ENCODE data around the gene NIM1K. TPM values are rescaled to one million over a fixed set of nuclear protein-coding genes. Genes with fewer than 3 reads are reported as not detected.
A peak's percentile ranks its signal among the peaks of the same experiment; 100 is the strongest.

Gene NIM1K
- total RNA-seq, 5 donors from 2014 or later (not counting 1 experiment from before 2014, with no cell fraction given), result 0.41 to 0.89 (median 0.73) TPM; not detected in 1

- H3K9me3 ChIP-seq, result no peaks in the 10 kb centered on the region
- Mint-ChIP-seq H3K9me3 (no peaks in the 10 kb centered on the region), H3K36me3 (peaks cover 7% of the 10 kb centered on the region), H3K27ac (no peak overlapping the region), H3K4me1 (peaks cover 17 to 28% (median 27%) of the 10 kb centered on the region in 3 donors), H3K27me3 (peaks cover 15 to 21% of the 10 kb centered on the region in 2 donors), H3K4me3 (peak overlapping the region; percentile 79 to 87 (median 81))
- H3K27me3 ChIP-seq (replicated peaks in 1 of 2; ENCODE audit: control insufficient read depth in 2 of 2, extremely low read depth in 1 of 2, insufficient read depth in 2 of 2, low read length in 1 of 2), result peaks cover 0 to 20% of the 10 kb centered on the region in 2 experiments
- WGBS (ENCODE audit: insufficient coverage), result 5% methylated on average over 40 of the region's 49 CpGs
- ATAC-seq (replicated peaks in 1 of 4) (peak; percentile 40 to 53 (median 51)), DNase-seq (peak in 16 of 35 experiments; percentile 1 to 31 (median 8))
- H3K4me3 ChIP-seq (ENCODE audit: control insufficient read depth in 1 of 2, extremely low read depth in 1 of 2, low read length in 1 of 2), result peak overlapping the region; percentile 45 to 68
- ChIA-PET POLR2A (interaction anchor here (0.6 to 1.0 kb wide), 3 partner anchors 72 to 244 kb away, joined by 3 to 8 read pairs (median 5); partner anchors contain the start of gene ZNF131 (in 1 of the 2)), CTCF (interaction anchor here in 1 of 2 donors (0.7 kb wide), 1 partner anchor 243 kb away, joined by 3 read pairs; no protein-coding TSS in a partner anchor)
- H3K4me1 ChIP-seq (ENCODE audit: control insufficient read depth in 1 of 2, extremely low read depth in 1 of 2, insufficient read depth in 2 of 2, low read length in 2 of 2), result peaks cover 0 to 21% of the 10 kb centered on the region in 2 experiments
- H3K27ac ChIP-seq (ENCODE audit: low read length), result no peak overlapping the region
- H3K36me3 ChIP-seq (ENCODE audit: control insufficient read depth in 2 of 2, extremely low read depth in 1 of 2, insufficient read depth in 1 of 2, low read length in 1 of 2), result no peaks in the 10 kb centered on the region
These were observed 644 bp downstream of the NIM1K start for GRCh38 chr5:43192558-43193180.

- ChIA-PET POLR2A (interaction anchor here (0.6 to 1.0 kb wide), 7 partner anchors 7 to 244 kb away, joined by 3 to 12 read pairs (median 5); partner anchors contain the start of genes HMGCS1 (in 1 of the 2) and ZNF131 (in 1 of the 2)), CTCF (interaction anchor here (0.6 to 0.8 kb wide), 3 partner anchors 72 to 243 kb away, joined by 3 to 9 read pairs (median 3); no protein-coding TSS in a partner anchor)
- DNase-seq (peak in 8 of 35 experiments; percentile 4 to 63 (median 17)), ATAC-seq (replicated peaks in 1 of 4) (peak; percentile 50 to 84 (median 54))
- Histone ChIP-seq H3K4me1 (ENCODE audit: control insufficient read depth in 1 of 2, extremely low read depth in 1 of 2, insufficient read depth in 2 of 2, low read length in 2 of 2) (peaks cover 0 to 21% of the 10 kb centered on the region in 2 experiments), H3K4me3 (ENCODE audit: control insufficient read depth in 1 of 2, extremely low read depth in 1 of 2, low read length in 1 of 2) (peak overlapping the region; percentile 45 to 68), H3K9me3 (no peaks in the 10 kb centered on the region), H3K27me3 (replicated peaks in 1 of 2; ENCODE audit: control insufficient read depth in 2 of 2, extremely low read depth in 1 of 2, insufficient read depth in 2 of 2, low read length in 1 of 2) (peaks cover 0 to 20% of the 10 kb centered on the region in 2 experiments), H3K27ac (ENCODE audit: low read length) (no peak overlapping the region), H3K36me3 (ENCODE audit: control insufficient read depth in 2 of 2, extremely low read depth in 1 of 2, insufficient read depth in 1 of 2, low read length in 1 of 2) (no peaks in the 10 kb centered on the region)
- H3K9me3 Mint-ChIP-seq, result no peaks in the 10 kb centered on the region
- H3K27me3 Mint-ChIP-seq, result peaks cover 15 to 21% of the 10 kb centered on the region in 2 donors
- H3K27ac Mint-ChIP-seq, result no peak overlapping the region
- peaks cover under 1% of the 10 kb centered on the region for H3K36me3 Mint-ChIP-seq
- peaks cover 17 to 28% (median 27%) of the 10 kb centered on the region in 3 donors for H3K4me1 Mint-ChIP-seq
- 12% methylated on average over 3 of the region's 12 CpGs for WGBS (ENCODE audit: insufficient coverage)
- peak overlapping the region; percentile 79 to 87 (median 81) for H3K4me3 Mint-ChIP-seq
These were observed 1.3 kb downstream of the NIM1K start for GRCh38 chr5:43193181-43193893.

- H3K27me3 ChIP-seq (replicated peaks in 1 of 2; ENCODE audit: control insufficient read depth in 2 of 2, extremely low read depth in 1 of 2, insufficient read depth in 2 of 2, low read length in 1 of 2), result peaks cover 0 to 20% of the 10 kb centered on the region in 2 experiments
- peak overlapping the region; percentile 79 to 87 (median 81) for H3K4me3 Mint-ChIP-seq
- H3K36me3 Mint-ChIP-seq, result no peaks in the 10 kb centered on the region
- H3K36me3 ChIP-seq (ENCODE audit: control insufficient read depth in 2 of 2, extremely low read depth in 1 of 2, insufficient read depth in 1 of 2, low read length in 1 of 2), result no peaks in the 10 kb centered on the region
- H3K9me3 Mint-ChIP-seq, result no peaks in the 10 kb centered on the region
- no peak overlapping the region for H3K27ac Mint-ChIP-seq
- H3K4me1 ChIP-seq (ENCODE audit: control insufficient read depth in 1 of 2, extremely low read depth in 1 of 2, insufficient read depth in 2 of 2, low read length in 2 of 2), result peaks cover 0 to 21% of the 10 kb centered on the region in 2 experiments
- H3K9me3 ChIP-seq, result no peaks in the 10 kb centered on the region
- H3K27ac ChIP-seq (ENCODE audit: low read length), result no peak overlapping the region
- ChIA-PET CTCF (interaction anchor here (0.6 to 0.8 kb wide), 2 partner anchors 73 to 83 kb away, joined by 3 to 9 read pairs; no protein-coding TSS in a partner anchor), POLR2A (interaction anchor here (0.6 to 1.0 kb wide), 5 partner anchors 8 to 119 kb away, joined by 3 to 12 read pairs (median 7); partner anchors contain the start of gene HMGCS1 (in 1 of the 2))
- no peak overlapping the region for H3K4me3 ChIP-seq (ENCODE audit: control insufficient read depth in 1 of 2, extremely low read depth in 1 of 2, low read length in 1 of 2)
- WGBS (ENCODE audit: insufficient coverage), result 90% methylated on average over 2 of the region's 6 CpGs
- peak in 1 of 4 experiments; percentile 7 for ATAC-seq (replicated peaks in 1 of 4)
- peaks cover 15 to 21% of the 10 kb centered on the region in 2 donors for H3K27me3 Mint-ChIP-seq
- no peak for DNase-seq
- peaks cover 17 to 28% (median 27%) of the 10 kb centered on the region in 3 donors for H3K4me1 Mint-ChIP-seq
These were observed 1.9 kb downstream of the NIM1K start for GRCh38 chr5:43193894-43194265.

- WGBS (ENCODE audit: insufficient coverage), result no CpG with 5 or more reads among the region's 7 CpGs
- Histone ChIP-seq H3K27ac (ENCODE audit: low read length) (no peak overlapping the region), H3K4me1 (ENCODE audit: control insufficient read depth in 1 of 2, extremely low read depth in 1 of 2, insufficient read depth in 2 of 2, low read length in 2 of 2) (peaks cover 0 to 21% of the 10 kb centered on the region in 2 experiments), H3K4me3 (ENCODE audit: control insufficient read depth in 1 of 2, extremely low read depth in 1 of 2, low read length in 1 of 2) (no peak overlapping the region), H3K36me3 (ENCODE audit: control insufficient read depth in 2 of 2, extremely low read depth in 1 of 2, insufficient read depth in 1 of 2, low read length in 1 of 2) (no peaks in the 10 kb centered on the region), H3K9me3 (no peaks in the 10 kb centered on the region), H3K27me3 (replicated peaks in 1 of 2; ENCODE audit: control insufficient read depth in 2 of 2, extremely low read depth in 1 of 2, insufficient read depth in 2 of 2, low read length in 1 of 2) (peaks cover 0 to 20% of the 10 kb centered on the region in 2 experiments)
- peaks cover 17 to 28% (median 26%) of the 10 kb centered on the region in 3 donors for H3K4me1 Mint-ChIP-seq
- H3K4me3 Mint-ChIP-seq, result no peak overlapping the region
- DNase-seq (no peak), ATAC-seq (replicated peaks in 1 of 4) (no peak)
- CTCF ChIA-PET, result interaction anchor here in 1 of 2 donors (0.6 kb wide), 2 partner anchors 254 to 536 kb away, joined by 3 to 4 read pairs; no protein-coding TSS in a partner anchor
- POLR2A ChIA-PET, result interaction anchor here in 1 of 2 donors (0.6 kb wide), 1 partner anchor 313 kb away, joined by 3 read pairs; no protein-coding TSS in a partner anchor
- H3K9me3 Mint-ChIP-seq, result no peaks in the 10 kb centered on the region
- no peak overlapping the region for H3K27ac Mint-ChIP-seq
- H3K27me3 Mint-ChIP-seq, result peaks cover 19 to 20% of the 10 kb centered on the region in 2 donors
- H3K36me3 Mint-ChIP-seq, result peaks cover 3% of the 10 kb centered on the region
These were observed 3.7 kb downstream of the NIM1K start for GRCh38 chr5:43195670-43196265.

GRCh38 chr5:43197535-43197934 lies 5.5 kb downstream of the NIM1K start:
- Histone ChIP-seq H3K36me3 (ENCODE audit: control insufficient read depth in 2 of 2, extremely low read depth in 1 of 2, insufficient read depth in 1 of 2, low read length in 1 of 2) (no peaks in the 10 kb centered on the region), H3K27ac (ENCODE audit: low read length) (no peak overlapping the region), H3K27me3 (replicated peaks in 1 of 2; ENCODE audit: control insufficient read depth in 2 of 2, extremely low read depth in 1 of 2, insufficient read depth in 2 of 2, low read length in 1 of 2) (peaks cover 0 to 8% of the 10 kb centered on the region in 2 experiments), H3K4me1 (ENCODE audit: control insufficient read depth in 1 of 2, extremely low read depth in 1 of 2, insufficient read depth in 2 of 2, low read length in 2 of 2) (peaks cover 0 to 9% of the 10 kb centered on the region in 2 experiments), H3K9me3 (no peaks in the 10 kb centered on the region), H3K4me3 (ENCODE audit: control insufficient read depth in 1 of 2, extremely low read depth in 1 of 2, low read length in 1 of 2) (no peak overlapping the region)
- DNase-seq (no peak), ATAC-seq (replicated peaks in 1 of 4) (no peak)
- no peak overlapping the region for H3K4me3 Mint-ChIP-seq
- H3K4me1 Mint-ChIP-seq, result peaks cover 15 to 16% (median 15%) of the 10 kb centered on the region in 3 donors
- H3K36me3 Mint-ChIP-seq, result peaks cover 3% of the 10 kb centered on the region
- peaks cover 9 to 17% of the 10 kb centered on the region in 2 donors for H3K27me3 Mint-ChIP-seq
- no peak overlapping the region for H3K27ac Mint-ChIP-seq
- POLR2A ChIA-PET, result no interaction called here
- WGBS (ENCODE audit: insufficient coverage), result 100% methylated on average over 1 of the region's 3 CpGs
- H3K9me3 Mint-ChIP-seq, result no peaks in the 10 kb centered on the region
- CTCF ChIA-PET, result interaction anchor here in 1 of 2 donors (1.4 kb wide), 1 partner anchor 76 kb away, joined by 6 read pairs; no protein-coding TSS in a partner anchor

All from T-cell (primary cell).